ENCODE measurements around the gene ARSB. TPM values are rescaled to one million over a fixed set of nuclear protein-coding genes. Genes with fewer than 3 reads are reported as not detected.
"Not testable (repeated sequence)": the region's sequence is repeated elsewhere in the genome, so short reads cannot be mapped to it uniquely, and the experiment has no call there.

ARSB gene
- total RNA-seq, 1 donor from 2014 or later: 7.2 TPM

- no peak for DNase-seq (ENCODE audit: low read depth in 2 of 2)
Observed at GRCh38 chr5:78956901-78957300, 28.2 kb downstream of the ARSB start.

- DNase-seq (ENCODE audit: low read depth in 2 of 2): no peak
Observed at GRCh38 chr5:78953092-78953800, 31.9 kb downstream of the ARSB start.

- no peak for DNase-seq (ENCODE audit: low read depth in 2 of 2)
Observed at GRCh38 chr5:78930721-78931120, 54.4 kb downstream of the ARSB start.

- DNase-seq (ENCODE audit: low read depth in 2 of 2): no peak
Observed at GRCh38 chr5:78929833-78930232, 55.3 kb downstream of the ARSB start.

- DNase-seq (ENCODE audit: low read depth in 2 of 2): peak in 1 of 2 donors; percentile 19
Observed at GRCh38 chr5:78927657-78928282, 57.3 kb downstream of the ARSB start.

- no peak for DNase-seq (ENCODE audit: low read depth in 2 of 2)
Observed at GRCh38 chr5:78926252-78926651, 58.9 kb downstream of the ARSB start.

GRCh38 chr5:78925129-78925876, 59.8 kb downstream of the ARSB start:
- no peak for DNase-seq (ENCODE audit: low read depth in 2 of 2)

GRCh38 chr5:78923622-78923970, 61.5 kb downstream of the ARSB start:
- no peak for DNase-seq (ENCODE audit: low read depth in 2 of 2)

- no peak for DNase-seq (ENCODE audit: low read depth in 2 of 2)
Observed at GRCh38 chr5:78922879-78923621, 62.1 kb downstream of the ARSB start.

GRCh38 chr5:78920604-78921003, 64.5 kb downstream of the ARSB start:
- DNase-seq (ENCODE audit: low read depth in 2 of 2): peak in 1 of 2 donors; percentile 30

- no peak for DNase-seq (ENCODE audit: low read depth in 2 of 2)
Observed at GRCh38 chr5:78919796-78920195, 65.3 kb downstream of the ARSB start.

- DNase-seq (ENCODE audit: low read depth in 2 of 2): no peak
Observed at GRCh38 chr5:78916044-78916443, 69.1 kb downstream of the ARSB start.

GRCh38 chr5:78915170-78915569, 69.9 kb downstream of the ARSB start:
- no peak for DNase-seq (ENCODE audit: low read depth in 2 of 2)

- no peak for DNase-seq (ENCODE audit: low read depth in 2 of 2)
Observed at GRCh38 chr5:78912811-78913210, 72.3 kb downstream of the ARSB start.

- DNase-seq (ENCODE audit: low read depth in 2 of 2): no peak
Observed at GRCh38 chr5:78912085-78912771, 72.9 kb downstream of the ARSB start.

GRCh38 chr5:78909224-78909983, 75.7 kb downstream of the ARSB start:
- not testable (repeated sequence) for DNase-seq (ENCODE audit: low read depth in 2 of 2)

GRCh38 chr5:78908173-78909061, 76.7 kb downstream of the ARSB start:
- peak; percentile 70 to 96 for DNase-seq (ENCODE audit: low read depth in 2 of 2)

- peak in 1 of 2 donors; percentile 80 for DNase-seq (ENCODE audit: low read depth in 2 of 2)
Observed at GRCh38 chr5:78907255-78907891, 77.7 kb downstream of the ARSB start.
